Measurements from ENCODE around the gene GPC5.

DNA sequence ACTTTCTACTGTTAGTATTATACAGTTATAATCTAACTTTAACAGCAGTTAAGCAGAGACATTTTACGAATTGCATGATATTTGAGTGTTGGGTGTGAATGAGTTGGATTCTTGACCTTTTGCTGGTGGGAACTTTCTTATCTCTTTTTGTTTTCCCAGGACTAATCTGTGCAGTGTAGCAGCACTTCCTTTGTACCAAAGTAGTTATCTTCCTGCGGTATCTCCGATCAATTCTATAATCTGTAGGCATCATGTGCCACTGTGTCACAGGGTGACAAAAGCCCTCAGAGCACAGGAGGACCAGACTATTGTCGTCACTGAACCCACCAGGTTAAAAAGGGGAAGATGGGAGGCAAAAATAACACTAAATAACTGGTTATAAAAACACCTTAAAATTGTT, 823.5 kb downstream of the GPC5 start:
- TF ChIP-seq ZBTB7A (CRISPR knock-in tag; IDR thresholded peaks at IDR 0.05) = no peak
- TF ChIP-seq, protein P1, sequence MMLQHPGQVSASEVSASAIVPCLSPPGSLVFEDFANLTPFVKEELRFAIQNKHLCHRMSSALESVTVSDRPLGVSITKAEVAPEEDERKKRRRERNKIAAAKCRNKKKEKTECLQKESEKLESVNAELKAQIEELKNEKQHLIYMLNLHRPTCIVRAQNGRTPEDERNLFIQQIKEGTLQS (CRISPR knock-in tag; IDR thresholded peaks at IDR 0.05) = no peak
- no peak for TF ChIP-seq EZH2 (conservative IDR thresholded peaks at IDR 0.05; ENCODE audit: low read depth, low read length)
- TF ChIP-seq, protein P2, sequence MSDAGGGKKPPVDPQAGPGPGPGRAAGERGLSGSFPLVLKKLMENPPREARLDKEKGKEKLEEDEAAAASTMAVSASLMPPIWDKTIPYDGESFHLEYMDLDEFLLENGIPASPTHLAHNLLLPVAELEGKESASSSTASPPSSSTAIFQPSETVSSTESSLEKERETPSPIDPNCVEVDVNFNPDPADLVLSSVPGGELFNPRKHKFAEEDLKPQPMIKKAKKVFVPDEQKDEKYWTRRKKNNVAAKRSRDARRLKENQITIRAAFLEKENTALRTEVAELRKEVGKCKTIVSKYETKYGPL (CRISPR knock-in tag; IDR thresholded peaks at IDR 0.05) = no peak
- TF ChIP-seq, protein P3, sequence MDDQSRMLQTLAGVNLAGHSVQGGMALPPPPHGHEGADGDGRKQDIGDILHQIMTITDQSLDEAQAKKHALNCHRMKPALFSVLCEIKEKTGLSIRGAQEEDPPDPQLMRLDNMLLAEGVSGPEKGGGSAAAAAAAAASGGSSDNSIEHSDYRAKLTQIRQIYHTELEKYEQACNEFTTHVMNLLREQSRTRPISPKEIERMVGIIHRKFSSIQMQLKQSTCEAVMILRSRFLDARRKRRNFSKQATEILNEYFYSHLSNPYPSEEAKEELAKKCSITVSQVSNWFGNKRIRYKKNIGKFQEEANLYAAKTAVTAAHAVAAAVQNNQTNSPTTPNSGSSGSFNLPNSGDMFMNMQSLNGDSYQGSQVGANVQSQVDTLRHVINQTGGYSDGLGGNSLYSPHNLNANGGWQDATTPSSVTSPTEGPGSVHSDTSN (CRISPR knock-in tag; IDR thresholded peaks at IDR 0.05; ENCODE audit: borderline replicate concordance) = no peak
- no peak for TF ChIP-seq JUNB (CRISPR knock-in tag; IDR thresholded peaks at IDR 0.05; ENCODE audit: borderline replicate concordance)
- no peak for TF ChIP-seq ZNF24 (IDR thresholded peaks at IDR 0.05)

All from HepG2 (cell line).